Parathyroid adenoma (tissue), 2 donors: ENCODE results near the gene PACRG.

Experiments
- H2AFZ ChIP-seq: fragments of 300-600 bp; sonication (generic); one replicate; pipeline ENCODE4 v1.7.0; 2017; ENCODE audit warnings: antibody characterized with exemption, mild to moderate bottlenecking
- H3K27ac ChIP-seq: fragments of 300-600 bp; sonication (generic); one replicate; pipeline ENCODE4 v1.7.0; 2017
- H3K27me3 ChIP-seq: fragments of 300-600 bp; sonication (generic); one replicate; pipeline ENCODE4 v1.7.0; 2017; ENCODE audit warnings: low read length; ENCODE audit not compliant: control insufficient read depth, insufficient read depth
- H3K36me3 ChIP-seq: fragments of 300-600 bp; sonication (generic); one replicate; pipeline ENCODE4 v1.7.0; 2017; ENCODE audit warnings: low read length; ENCODE audit not compliant: control insufficient read depth, insufficient read depth
- H3K4me1 ChIP-seq: fragments of 300-600 bp; sonication (generic); one replicate; pipeline ENCODE4 v1.7.0; 2017; ENCODE audit warnings: control low read depth
- H3K4me2 ChIP-seq: fragments of 300-600 bp; sonication (generic); one replicate; pipeline ENCODE4 v1.7.0; 2017; ENCODE audit warnings: low read length
- H3K4me3 ChIP-seq: fragments of 300-600 bp; sonication (generic); one replicate; pipeline ENCODE4 v1.7.0; 2017; ENCODE audit warnings: low read depth, low read length
- H3K79me2 ChIP-seq: fragments of 300-600 bp; sonication (generic); one replicate; pipeline ENCODE4 v1.7.0; 2017; ENCODE audit warnings: control low read depth
- H3K9ac ChIP-seq: fragments of 300-600 bp; sonication (generic); one replicate; pipeline ENCODE4 v1.7.0; 2017; ENCODE audit warnings: mild to moderate bottlenecking
- H3K9me3 ChIP-seq: fragments of 300-600 bp; sonication (generic); one replicate; pipeline ENCODE4 v1.7.0; 2017; ENCODE audit warnings: low read length; ENCODE audit not compliant: control insufficient read depth
- TF ChIP-seq, protein P1 (sequence below): fragments of 300-600 bp; sonication (generic); IDR thresholded peaks from one replicate; pipeline ENCODE4 v1.7.0; 2017; ENCODE audit warnings: antibody characterized with exemption, mild to moderate bottlenecking
- donor health status: primary hyperparathyroidism.

PACRG gene

GRCh38 chr6:162772466-162772865, 44.7 kb downstream of the PACRG start:
- H3K79me2 ChIP-seq, result no peaks in the 10 kb centered on the region
- no peaks in the 10 kb centered on the region for H3K27me3 ChIP-seq
- TF ChIP-seq, protein P1, sequence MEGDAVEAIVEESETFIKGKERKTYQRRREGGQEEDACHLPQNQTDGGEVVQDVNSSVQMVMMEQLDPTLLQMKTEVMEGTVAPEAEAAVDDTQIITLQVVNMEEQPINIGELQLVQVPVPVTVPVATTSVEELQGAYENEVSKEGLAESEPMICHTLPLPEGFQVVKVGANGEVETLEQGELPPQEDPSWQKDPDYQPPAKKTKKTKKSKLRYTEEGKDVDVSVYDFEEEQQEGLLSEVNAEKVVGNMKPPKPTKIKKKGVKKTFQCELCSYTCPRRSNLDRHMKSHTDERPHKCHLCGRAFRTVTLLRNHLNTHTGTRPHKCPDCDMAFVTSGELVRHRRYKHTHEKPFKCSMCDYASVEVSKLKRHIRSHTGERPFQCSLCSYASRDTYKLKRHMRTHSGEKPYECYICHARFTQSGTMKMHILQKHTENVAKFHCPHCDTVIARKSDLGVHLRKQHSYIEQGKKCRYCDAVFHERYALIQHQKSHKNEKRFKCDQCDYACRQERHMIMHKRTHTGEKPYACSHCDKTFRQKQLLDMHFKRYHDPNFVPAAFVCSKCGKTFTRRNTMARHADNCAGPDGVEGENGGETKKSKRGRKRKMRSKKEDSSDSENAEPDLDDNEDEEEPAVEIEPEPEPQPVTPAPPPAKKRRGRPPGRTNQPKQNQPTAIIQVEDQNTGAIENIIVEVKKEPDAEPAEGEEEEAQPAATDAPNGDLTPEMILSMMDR, result no peak
- no peak overlapping the region for H2AFZ ChIP-seq
- no peak overlapping the region for H3K4me2 ChIP-seq
- no peaks in the 10 kb centered on the region for H3K9me3 ChIP-seq
- no peaks in the 10 kb centered on the region for H3K4me1 ChIP-seq
- H3K27ac ChIP-seq, result no peak overlapping the region
- no peaks in the 10 kb centered on the region for H3K36me3 ChIP-seq
- H3K4me3 ChIP-seq, result no peak overlapping the region
- H3K9ac ChIP-seq, result no peak overlapping the region

DNA sequence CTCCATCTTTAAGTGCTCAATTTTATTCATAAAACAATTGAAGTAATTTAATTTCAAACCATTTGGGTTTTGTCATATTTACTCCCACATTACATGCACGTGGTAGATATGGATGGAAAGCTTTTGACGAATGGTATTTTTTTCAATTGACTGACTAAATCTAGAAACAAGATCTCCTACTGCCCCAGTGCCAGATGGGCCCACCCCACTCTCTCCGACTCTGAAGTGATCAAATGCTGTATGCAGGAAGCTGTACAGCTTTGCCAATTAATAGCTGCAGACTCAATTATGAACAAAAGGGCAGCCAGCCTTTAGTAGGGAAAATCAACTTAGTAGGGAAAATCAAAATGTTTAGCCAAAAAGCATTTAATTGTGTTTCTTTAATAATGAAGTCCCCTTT, 46.2 kb downstream of the PACRG start:
- TF ChIP-seq, protein P1, result no peak
- Histone ChIP-seq H3K4me2 (no peak overlapping the region), H2AFZ (no peak overlapping the region), H3K27me3 (no peaks in the 10 kb centered on the region), H3K4me3 (no peak overlapping the region), H3K27ac (no peak overlapping the region), H3K9me3 (no peaks in the 10 kb centered on the region), H3K4me1 (no peaks in the 10 kb centered on the region), H3K79me2 (no peaks in the 10 kb centered on the region), H3K9ac (no peak overlapping the region), H3K36me3 (no peaks in the 10 kb centered on the region)

DNA sequence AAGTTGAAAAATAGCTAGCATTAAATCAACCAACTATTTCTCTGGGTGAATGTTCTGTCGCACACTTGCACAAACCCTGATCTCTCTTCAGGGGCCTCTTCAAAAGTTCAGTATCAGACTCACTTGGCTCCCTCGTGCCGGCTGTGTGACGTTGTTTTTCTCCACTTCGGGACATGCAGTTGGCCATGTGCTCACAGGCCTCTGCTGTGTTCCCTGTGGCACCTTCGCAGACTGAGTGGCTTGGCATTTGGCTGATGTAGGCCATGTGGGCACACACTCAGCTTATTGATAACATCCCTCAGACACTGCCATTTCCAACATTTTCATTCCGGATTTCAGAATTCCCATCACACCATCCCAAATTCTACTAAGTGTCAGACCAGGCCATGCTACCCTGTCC, 49.3 kb downstream of the PACRG start:
- no peak overlapping the region for H2AFZ ChIP-seq
- TF ChIP-seq, protein P1, result no peak
- no peaks in the 10 kb centered on the region for H3K36me3 ChIP-seq
- H3K79me2 ChIP-seq, result no peaks in the 10 kb centered on the region
- H3K4me3 ChIP-seq, result no peak overlapping the region
- no peaks in the 10 kb centered on the region for H3K4me1 ChIP-seq
- no peaks in the 10 kb centered on the region for H3K9me3 ChIP-seq
- H3K4me2 ChIP-seq, result no peak overlapping the region
- H3K27me3 ChIP-seq, result no peaks in the 10 kb centered on the region
- no peak overlapping the region for H3K9ac ChIP-seq
- H3K27ac ChIP-seq, result no peak overlapping the region

DNA sequence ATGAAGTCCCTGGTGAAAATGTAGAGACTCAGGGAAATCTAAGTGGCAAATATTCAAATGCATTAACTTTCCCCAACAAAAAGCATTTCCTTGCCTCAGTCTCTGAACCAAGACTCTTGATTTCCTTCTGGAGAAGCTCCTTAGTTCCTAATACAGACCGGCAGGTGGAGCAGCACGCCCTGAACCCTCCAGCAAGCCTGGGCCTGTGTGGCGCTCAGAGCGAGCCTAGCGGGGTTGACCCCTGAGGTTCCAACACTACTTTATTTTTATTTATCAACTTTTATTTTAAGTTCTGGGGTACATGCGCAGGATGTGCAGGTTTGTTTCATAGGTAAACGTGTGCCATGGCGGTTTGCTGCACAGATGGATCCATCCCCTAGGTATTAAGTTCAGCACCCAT, 50.8 kb downstream of the PACRG start:
- TF ChIP-seq, protein P1, result no peak
- Histone ChIP-seq H3K36me3 (no peaks in the 10 kb centered on the region), H3K9me3 (peaks cover 2% of the 10 kb centered on the region), H3K27me3 (no peaks in the 10 kb centered on the region), H3K4me3 (no peak overlapping the region), H3K9ac (no peak overlapping the region), H3K4me1 (no peaks in the 10 kb centered on the region), H3K4me2 (no peak overlapping the region), H3K79me2 (no peaks in the 10 kb centered on the region), H3K27ac (no peak overlapping the region), H2AFZ (no peak overlapping the region)

- Histone ChIP-seq H3K4me1 (no peaks in the 10 kb centered on the region), H3K9me3 (peaks cover 2% of the 10 kb centered on the region), H3K27ac (no peak overlapping the region), H3K9ac (no peak overlapping the region), H3K27me3 (no peaks in the 10 kb centered on the region), H3K79me2 (no peaks in the 10 kb centered on the region), H2AFZ (no peak overlapping the region), H3K4me3 (no peak overlapping the region), H3K4me2 (no peak overlapping the region), H3K36me3 (no peaks in the 10 kb centered on the region)
- TF ChIP-seq, protein P1, result no peak
These were observed 58.0 kb downstream of the PACRG start for GRCh38 chr6:162785632-162786242.
